Type B pancreatic cell (in vitro differentiated cells): ENCODE measurements around the gene DPP6. TPM values are rescaled to one million over a fixed set of nuclear protein-coding genes. Genes with fewer than 3 reads are reported as not detected.

Experiments
- DNase-seq: peaks from one replicate; pipeline ENCODE4 v3.0.0; 2021; ENCODE audit warnings: mixed read lengths; ENCODE audit not compliant: unreplicated experiment; ENCODE audit errors: extremely low spot score
- H3K27ac Mint-ChIP-seq: 2 replicates; pipeline ENCODE4 v1.8.0; 2021; ENCODE audit warnings: mild to moderate bottlenecking, mixed read lengths
- H3K27me3 Mint-ChIP-seq: 2 replicates; pipeline ENCODE4 v1.8.0; 2021; ENCODE audit warnings: mixed read lengths
- H3K36me3 Mint-ChIP-seq: 2 replicates; pipeline ENCODE4 v1.8.0; 2021; ENCODE audit warnings: mixed read lengths
- H3K4me1 Mint-ChIP-seq: one replicate; pipeline ENCODE4 v1.8.0; 2021; ENCODE audit warnings: mixed read lengths; ENCODE audit not compliant: unreplicated experiment
- H3K4me3 Mint-ChIP-seq: 2 replicates; pipeline ENCODE4 v1.8.0; 2021; ENCODE audit warnings: mild to moderate bottlenecking, mixed read lengths
- H3K9me3 Mint-ChIP-seq: 2 replicates; pipeline ENCODE4 v1.8.0; 2021; ENCODE audit warnings: mixed read lengths
- CTCF ChIP-seq: fragments of 200-600 bp; sonication (generic); conservative IDR thresholded peaks from 2 replicates; pipeline ENCODE4 v1.5.0; 2021; ENCODE audit warnings: antibody characterized with exemption, mild to moderate bottlenecking
- total RNA-seq: library from RNA; stranded (reverse); gene quantifications from 2 replicates; pipeline ENCODE4 v1.2.1, GENCODE V29; 2021; ENCODE audit warnings: low replicate concordance

The DPP6 gene
- total RNA-seq, 1 donor from 2014 or later = 4.1 TPM

GRCh38 chr7:154431045-154431444 is 378.8 kb downstream of the DPP6 start:
- no peak for DNase-seq
- Mint-ChIP-seq H3K4me3 (no peak overlapping the region), H3K36me3 (no peaks in the 10 kb centered on the region), H3K27me3 (no peaks in the 10 kb centered on the region), H3K9me3 (no peaks in the 10 kb centered on the region), H3K4me1 (no peaks in the 10 kb centered on the region), H3K27ac (no peak overlapping the region)
- TF ChIP-seq CTCF = no peak

- H3K4me3 Mint-ChIP-seq = no peak overlapping the region
- DNase-seq = no peak
- H3K4me1 Mint-ChIP-seq = no peaks in the 10 kb centered on the region
- H3K27me3 Mint-ChIP-seq = no peaks in the 10 kb centered on the region
- H3K27ac Mint-ChIP-seq = no peak overlapping the region
- H3K9me3 Mint-ChIP-seq = no peaks in the 10 kb centered on the region
- TF ChIP-seq CTCF = no peak
- H3K36me3 Mint-ChIP-seq = no peaks in the 10 kb centered on the region
Measured at GRCh38 chr7:154433632-154434598, 381.7 kb downstream of the DPP6 start.

GRCh38 chr7:154436560-154436959 is 384.4 kb downstream of the DPP6 start:
- H3K27ac Mint-ChIP-seq = no peak overlapping the region
- no peaks in the 10 kb centered on the region for H3K4me1 Mint-ChIP-seq
- DNase-seq = no peak
- no peaks in the 10 kb centered on the region for H3K36me3 Mint-ChIP-seq
- no peaks in the 10 kb centered on the region for H3K27me3 Mint-ChIP-seq
- no peak overlapping the region for H3K4me3 Mint-ChIP-seq
- TF ChIP-seq CTCF = no peak
- H3K9me3 Mint-ChIP-seq = no peaks in the 10 kb centered on the region

- H3K4me1 Mint-ChIP-seq = no peaks in the 10 kb centered on the region
- H3K27ac Mint-ChIP-seq = no peak overlapping the region
- DNase-seq = no peak
- H3K27me3 Mint-ChIP-seq = no peaks in the 10 kb centered on the region
- H3K9me3 Mint-ChIP-seq = no peaks in the 10 kb centered on the region
- TF ChIP-seq CTCF = no peak
- no peak overlapping the region for H3K4me3 Mint-ChIP-seq
- no peaks in the 10 kb centered on the region for H3K36me3 Mint-ChIP-seq
Measured at GRCh38 chr7:154437234-154437633, 385.0 kb downstream of the DPP6 start.

- H3K36me3 Mint-ChIP-seq = no peaks in the 10 kb centered on the region
Measured at GRCh38 chr7:154438571-154439367, 386.6 kb downstream of the DPP6 start.

More at GRCh38 chr7:154438571-154439367, 386.6 kb downstream of the DPP6 start:
- Mint-ChIP-seq H3K27ac (no peak overlapping the region), H3K27me3 (no peaks in the 10 kb centered on the region), H3K4me1 (no peaks in the 10 kb centered on the region), H3K4me3 (no peak overlapping the region), H3K9me3 (no peaks in the 10 kb centered on the region)
- no peak for TF ChIP-seq CTCF
- DNase-seq = no peak
